Stimulated activated CD4-positive, alpha-beta T cell treated with anti-CD3 and anti-CD28 coated beads, Interleukin-12 subunit alpha, Interleukin-12 subunit beta, amount 100 ng/mL, for 24 hours (primary cell): Measurements from ENCODE around the gene KCNJ6.
"Not testable (repeated sequence)": the region's sequence is repeated elsewhere in the genome, so short reads cannot be mapped to it uniquely, and the experiment has no call there.

Experiments used
- DNase-seq, 2 experiments: peaks; one replicate each; pipeline ENCODE4 v3.0.0-alpha.2; 2020; ENCODE audit warnings: low read depth in 2 of 2

Gene KCNJ6

DNA sequence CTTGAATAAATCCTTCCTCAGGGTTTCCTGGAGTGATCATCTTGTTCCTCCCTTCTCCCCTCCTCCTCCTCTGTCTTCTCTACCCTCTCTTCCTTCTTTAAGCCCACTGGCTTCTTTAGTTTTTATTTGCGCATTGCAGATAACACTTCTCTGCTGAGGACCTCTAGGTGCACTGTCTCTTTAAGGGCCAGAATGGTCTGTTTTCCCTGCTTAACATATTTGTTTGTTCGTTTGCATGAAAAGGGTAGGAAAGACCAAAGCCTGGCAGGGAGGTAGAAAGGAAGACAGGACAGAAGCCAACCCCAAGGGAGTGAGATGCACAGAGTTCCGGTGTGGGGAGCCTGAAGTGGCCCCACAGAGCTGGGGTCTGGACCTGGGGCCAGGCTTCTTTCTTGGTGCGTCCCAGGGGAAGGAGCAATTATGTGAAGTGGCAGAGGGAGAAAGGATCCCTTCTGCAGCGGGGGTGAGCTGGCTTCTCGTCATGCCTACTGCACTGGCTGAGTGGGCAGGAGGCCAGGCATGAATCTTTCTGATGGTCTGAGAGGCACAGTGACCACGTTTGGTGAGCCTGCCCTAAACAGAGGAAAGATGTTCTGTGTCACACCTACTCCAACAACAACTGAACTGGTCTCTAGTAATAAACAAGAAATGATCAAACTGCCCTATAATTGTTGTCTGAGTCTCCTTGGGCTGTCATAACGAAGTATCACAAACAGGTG lies 232.7 kb downstream of the KCNJ6 start:
- DNase-seq, result no peak

DNA sequence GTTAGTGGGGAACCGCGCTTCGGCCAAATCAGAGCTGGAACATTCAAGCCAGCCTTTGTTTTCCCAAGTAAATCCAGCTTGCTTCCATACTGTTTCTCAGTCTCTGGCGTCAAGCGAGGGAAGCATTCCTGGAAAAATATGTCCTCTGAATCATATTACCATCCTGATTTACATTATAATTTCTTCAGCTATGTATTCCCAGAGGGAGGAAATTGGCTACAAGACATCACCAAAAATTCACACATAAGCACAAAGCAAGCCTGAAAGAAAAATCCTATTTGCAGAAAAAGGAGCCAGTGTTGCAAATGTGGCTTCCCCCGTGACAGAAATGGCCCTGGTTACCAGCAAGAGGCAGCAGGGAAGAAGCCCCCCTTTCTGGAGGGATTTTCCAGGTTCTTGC lies 233.3 kb downstream of the KCNJ6 start:
- DNase-seq, result no peak

DNA sequence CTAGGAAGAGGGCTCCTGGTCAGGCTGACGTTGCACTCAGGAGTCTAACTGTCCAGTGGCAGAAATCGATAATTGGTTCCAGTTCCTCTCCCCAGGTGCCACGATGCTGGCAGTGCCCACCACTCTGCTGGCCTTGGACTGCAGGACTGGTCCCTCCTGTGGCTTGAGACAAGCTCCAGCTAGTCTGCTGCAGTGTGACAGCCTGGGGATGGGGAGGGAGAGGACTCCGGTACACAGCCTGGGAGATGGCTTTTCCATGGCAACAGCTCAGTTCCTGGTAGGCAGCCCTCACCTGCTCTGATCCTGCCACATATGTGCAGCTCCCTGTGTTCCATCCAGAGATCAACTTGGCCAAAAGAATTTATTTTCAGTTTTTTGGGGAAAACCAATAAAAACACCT lies 239.3 kb downstream of the KCNJ6 start:
- no peak for DNase-seq

DNA sequence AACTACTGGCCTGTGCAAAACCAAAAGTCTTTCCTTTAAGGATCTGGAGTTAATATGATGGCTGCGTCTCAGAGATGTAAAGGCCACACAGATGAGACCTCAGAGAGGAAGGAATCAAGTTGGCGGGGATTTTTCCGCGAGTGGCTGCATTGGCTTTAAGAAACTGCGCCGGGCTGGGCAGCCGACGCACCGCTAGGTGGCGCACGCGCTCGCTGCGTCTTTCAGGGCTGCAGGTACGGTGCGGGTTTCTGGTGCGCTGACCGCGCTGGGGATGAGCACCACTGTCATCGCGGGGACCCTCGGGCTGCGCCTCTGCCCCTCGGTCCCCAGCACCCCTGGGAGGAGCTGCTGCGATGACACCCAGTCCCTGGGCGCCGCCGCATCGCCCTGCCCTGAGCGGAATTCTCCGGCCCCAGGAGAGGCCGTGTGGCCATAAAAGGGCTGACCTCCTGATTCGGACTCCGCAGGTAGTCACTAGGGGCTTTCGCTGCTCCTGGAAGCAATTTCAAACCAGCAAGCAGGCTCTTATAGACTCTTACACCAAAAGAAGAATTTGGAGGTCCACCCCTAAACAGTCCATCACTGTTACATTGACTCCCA lies 241.0 kb downstream of the KCNJ6 start:
- DNase-seq, result peak; percentile 31 to 49

DNA sequence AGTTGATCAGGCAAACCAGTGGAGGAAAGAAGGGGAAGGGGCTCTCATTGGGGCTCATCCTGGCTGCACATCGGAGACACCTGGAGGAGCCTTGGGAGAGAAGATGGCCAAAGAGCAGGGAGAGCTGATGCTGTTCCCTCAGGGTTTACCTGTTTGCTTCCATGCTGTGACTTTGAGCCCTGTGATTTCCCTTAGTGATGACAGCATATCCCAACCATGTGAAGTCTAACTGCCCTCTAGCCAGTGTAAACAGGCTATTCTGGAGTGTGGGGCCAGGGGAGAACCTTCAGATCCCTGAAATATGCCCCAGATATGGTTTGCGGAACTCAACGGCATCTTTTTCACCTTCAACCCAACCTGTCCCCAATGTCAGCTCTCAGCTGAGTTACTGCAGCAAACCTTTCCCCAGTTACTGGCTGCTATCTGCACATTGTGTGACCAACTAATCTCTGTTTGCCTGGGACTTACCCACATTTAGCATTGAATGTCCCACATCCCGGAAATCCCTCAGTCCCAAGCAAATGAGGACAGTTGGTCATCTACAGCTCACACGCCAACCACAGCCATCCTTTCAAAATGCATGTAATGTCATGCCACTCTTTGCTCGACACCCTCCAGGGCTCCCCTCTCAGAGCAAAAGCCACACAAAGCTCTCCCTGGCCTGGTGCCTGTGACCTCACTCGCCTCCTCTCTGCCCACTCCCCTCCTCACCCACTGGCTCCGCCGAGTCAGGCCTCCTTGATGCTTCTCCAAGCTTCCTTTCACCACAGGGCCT lies 242.3 kb downstream of the KCNJ6 start:
- DNase-seq, result no peak

DNA sequence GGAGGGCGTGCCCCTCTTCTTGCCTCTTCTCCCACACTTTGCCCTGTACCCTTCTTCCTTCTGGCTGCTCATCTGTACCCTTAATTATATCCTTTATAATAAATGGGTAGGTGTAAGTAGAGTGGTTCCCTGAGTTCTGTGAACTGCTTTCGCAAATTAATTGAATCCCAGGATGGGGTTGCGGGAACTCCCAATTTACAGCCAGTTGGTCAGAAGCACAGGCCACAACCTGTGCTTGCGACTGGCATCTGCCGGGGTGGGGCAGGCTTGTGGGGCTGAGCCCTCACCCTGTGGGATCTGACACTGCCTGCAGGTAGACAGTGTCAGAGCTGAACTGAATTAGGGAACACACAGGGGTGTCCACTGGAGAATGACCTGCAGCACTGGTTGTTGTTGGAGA lies 244.9 kb downstream of the KCNJ6 start:
- DNase-seq, result no peak

DNA sequence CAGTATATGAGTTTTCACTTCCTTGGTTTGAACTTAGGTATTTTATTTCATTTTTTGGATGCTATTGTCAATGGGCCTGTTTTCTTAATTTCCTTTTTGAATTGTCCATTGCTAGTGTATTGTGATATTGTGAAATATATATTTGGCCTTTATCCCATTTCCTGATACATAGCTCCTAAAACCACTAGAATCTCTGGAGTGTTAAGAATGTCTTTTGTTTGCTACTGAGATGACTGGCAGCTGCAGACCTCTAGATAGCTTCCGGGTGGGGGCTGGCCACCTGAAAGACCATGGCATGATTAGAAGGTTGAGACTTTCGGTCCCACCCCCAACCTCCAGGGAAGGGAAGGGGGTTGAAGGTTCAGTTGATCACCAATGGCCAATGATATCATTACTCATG lies 245.4 kb downstream of the KCNJ6 start:
- DNase-seq, result no peak

DNA sequence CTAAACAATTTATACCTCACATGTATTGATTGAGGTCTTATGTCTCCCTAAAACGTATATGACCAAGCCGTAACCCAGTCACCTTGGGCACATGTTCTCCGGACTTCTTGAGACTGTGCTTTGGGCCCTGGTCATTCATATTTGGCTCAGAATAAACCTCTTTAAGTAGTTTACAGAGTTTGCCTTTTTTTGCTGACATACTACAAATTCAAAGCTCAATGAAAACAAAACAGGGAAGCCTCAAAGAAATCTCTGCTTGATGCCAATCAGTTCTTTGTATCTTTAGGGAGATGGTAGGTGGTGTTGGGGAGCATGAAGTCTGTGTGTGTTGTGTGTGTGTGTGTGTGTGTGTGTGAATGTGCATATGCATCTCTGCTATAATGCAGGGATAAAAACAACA lies 247.0 kb downstream of the KCNJ6 start:
- DNase-seq, result no peak

DNA sequence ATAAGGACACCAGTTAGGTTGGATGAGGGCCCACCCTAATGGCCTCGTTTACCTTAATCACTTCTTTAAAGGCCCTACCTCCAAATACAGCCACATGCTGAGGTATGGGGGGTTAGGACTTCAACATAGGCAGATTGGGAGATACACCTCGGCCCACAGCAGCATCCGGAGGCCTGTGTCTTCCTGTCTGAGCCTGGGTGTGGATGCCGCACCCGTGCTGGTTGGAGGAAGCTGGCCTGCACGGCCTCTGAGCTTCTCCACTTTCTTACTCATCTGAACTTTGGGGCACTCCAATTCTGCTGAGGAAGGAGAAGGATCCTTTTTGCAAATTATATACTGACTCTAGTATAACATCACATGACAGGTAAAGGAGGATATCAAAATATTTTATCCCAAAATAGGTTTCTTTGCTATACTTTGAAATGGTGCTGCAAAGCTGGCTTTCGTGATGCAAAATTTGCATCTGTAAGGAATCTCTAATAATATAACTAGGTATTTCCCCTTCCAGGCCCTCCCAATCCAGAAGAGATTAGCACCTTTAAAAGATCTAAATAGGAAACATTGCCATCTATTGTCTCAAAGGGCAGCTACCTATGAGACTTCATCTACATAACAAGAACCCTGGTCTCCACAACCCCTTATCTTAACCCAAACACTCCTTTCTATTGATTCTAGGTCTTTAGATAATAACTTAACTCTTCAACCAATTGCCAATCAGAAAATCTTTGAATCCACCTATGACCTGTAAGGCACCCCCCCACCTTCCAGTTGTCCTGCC lies 247.6 kb downstream of the KCNJ6 start:
- DNase-seq, result no peak

DNA sequence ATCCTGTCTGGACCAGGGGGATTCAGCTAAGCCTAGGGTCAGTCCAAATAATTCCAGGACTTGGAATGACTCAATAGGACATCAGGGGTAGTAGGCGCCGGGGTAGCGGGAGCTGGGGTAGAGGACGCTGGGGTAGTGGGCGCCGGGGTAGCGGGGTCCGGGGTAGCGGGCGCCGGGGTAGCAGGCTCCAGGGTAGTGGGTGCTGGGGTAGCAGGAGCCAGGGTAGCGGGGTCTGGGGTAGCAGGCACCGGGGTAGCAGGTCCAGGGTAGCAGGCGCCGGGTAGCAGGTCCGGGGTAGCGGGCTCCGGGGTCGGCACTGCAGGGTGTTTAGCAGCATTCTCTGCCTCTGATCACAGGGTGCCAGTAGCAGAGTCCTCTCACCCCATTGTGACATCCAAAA lies 248.9 kb downstream of the KCNJ6 start:
- no peak for DNase-seq

DNA sequence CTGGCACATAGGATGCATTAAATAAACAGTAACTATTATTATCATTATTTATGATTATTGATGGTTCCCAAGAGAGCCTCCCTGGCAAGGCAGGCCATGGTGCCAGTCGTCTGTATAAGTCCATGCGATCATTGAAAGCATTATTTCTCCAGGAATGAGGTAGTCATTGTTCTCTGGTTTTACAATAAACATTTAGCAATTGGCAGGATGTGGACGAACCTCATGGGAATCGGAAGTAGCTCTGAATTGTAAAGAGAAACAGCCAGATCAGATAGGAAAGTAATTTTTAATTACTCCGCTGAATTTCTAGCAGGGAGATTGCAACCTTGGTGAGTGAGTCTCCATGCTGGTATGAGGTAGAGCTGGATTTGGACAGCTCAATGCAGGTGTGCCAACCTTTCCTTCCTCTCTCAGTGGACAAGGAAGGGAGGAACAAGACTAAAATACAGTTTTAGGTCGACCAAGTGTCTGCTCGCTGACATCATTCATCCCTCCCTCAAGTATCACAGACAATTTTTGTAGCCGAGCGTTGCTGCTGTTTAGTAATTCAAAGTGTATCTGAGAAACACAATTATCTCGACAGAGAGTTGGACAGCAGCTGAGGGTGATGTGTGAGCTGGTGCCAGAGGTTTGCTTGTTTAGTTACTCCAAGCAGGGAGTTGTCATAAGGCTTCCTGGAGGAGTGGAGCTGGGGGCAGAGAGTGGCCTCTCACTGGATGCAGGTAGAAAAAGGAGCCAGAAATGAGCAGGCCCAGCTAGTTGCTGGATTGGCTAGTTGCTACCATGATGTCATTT lies 250.8 kb downstream of the KCNJ6 start:
- no peak for DNase-seq

DNA sequence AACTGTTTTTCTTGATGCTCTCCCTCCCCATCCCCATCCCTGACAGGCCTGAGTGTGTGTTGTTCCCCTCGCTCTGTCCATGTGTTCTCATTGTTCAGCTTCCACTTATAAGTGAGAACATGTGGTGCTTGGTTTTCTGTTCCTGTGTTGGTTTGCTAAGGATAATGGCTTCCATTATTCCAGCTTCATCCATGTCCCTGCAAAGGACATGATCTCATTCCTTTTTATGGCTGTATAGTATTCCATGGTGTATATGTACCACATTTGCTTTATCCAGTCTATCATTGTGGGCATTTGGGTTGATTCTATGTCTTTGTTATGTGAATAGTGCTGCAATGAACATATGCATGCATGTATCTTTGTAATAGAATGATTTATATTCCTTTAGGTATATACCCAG lies 254.0 kb downstream of the KCNJ6 start:
- DNase-seq, result not testable (repeated sequence)

DNA sequence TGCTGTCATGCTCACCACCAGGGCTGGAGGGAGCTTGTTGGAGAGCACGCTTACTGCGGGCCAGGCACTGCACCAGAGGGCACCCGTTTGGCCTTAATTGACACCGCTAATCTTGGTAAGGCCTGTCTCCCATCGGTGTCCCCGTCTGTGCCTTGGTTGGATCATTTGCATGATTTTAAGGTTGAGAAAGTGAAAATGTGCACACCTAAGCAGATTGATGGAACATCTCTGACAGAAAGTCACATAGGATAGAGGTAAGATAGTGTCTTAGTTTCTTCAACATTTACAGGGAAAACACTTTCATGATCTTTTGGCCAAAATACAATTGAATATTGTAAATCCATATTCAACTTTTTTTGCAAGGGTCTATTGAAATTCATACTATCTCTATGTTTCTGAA lies 255.5 kb downstream of the KCNJ6 start:
- DNase-seq, result no peak

DNA sequence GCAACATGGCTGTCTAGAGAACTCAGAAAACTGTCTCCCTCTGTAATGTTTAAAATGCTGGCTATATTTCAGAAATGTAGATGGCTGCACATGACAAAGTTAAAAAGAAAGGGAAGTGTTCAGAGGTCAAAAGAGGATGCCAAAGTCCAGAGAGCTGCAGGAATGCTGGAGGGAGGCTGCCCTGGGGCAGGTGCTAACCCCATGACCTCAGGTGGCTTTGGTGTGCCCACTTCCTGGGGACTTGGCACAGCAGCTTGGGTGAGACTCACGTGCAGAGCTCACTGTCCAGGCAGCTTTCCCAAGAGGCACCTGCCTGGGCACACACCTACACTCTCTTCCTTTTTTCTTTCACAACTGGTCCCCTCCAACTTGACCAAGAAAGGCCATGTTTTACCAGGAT lies 256.4 kb downstream of the KCNJ6 start:
- DNase-seq, result no peak

DNA sequence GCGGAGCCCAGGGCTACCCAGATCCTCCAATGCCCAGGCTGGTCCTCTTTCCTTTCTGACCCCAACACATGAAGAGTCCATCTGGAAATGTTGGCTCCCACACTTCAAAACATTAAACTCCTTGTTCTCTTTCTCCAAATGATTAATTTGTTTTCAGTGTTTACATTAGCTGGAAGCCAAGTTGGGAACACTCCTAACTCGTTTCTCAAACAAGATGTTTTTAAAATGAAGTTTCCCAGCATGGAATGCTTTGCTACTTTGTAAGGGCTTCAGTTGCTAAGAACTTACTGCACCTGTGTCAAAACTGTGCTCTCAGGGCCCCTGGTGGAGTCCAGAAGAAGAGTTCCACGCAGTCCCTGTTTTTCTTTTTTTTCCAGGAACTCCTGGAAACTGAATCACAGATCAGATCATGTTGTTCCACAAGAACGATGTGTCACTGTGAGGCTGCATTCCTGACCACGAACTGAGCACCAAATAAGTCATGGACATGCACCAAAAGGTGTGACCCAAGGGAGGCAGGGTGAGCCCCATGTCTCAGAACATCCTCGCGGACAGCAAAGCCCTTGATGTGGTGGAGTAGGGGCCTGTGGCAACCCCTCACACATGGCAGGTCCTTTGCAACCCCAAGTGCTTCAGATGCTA lies 257.3 kb downstream of the KCNJ6 start:
- DNase-seq, result no peak

DNA sequence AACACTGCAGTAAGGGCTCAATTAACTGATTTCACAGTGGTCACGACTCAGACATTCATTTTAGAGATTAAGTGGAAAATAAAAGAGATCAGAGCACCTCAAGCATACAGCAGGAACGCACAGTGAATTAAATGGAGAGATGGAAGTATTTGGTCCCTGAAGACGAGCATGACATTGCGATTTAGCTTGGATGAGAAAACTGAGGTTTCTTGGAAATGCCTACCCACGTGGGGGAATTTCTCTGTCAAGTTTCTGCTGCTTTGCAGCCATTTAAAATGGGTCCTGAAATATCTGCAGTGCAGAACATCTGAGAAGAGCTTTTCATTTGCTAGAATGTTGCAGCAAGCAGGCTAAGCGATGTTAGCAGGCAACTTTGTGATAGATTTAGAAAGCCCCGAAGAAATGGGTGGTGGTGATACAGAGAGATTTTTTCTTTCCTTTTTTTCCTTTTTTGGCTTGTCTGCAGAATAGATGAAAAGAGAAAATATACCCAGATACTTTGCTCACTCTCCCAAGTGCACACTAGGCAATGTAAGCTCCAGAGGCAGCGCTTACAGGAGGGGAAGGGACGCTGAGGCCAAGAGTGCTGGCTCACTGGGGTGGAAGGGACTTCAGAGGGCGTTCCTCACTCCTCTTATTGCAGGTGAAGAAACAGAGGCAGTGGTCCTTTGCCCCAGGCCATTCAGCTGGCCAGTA lies 258.0 kb downstream of the KCNJ6 start:
- no peak for DNase-seq

DNA sequence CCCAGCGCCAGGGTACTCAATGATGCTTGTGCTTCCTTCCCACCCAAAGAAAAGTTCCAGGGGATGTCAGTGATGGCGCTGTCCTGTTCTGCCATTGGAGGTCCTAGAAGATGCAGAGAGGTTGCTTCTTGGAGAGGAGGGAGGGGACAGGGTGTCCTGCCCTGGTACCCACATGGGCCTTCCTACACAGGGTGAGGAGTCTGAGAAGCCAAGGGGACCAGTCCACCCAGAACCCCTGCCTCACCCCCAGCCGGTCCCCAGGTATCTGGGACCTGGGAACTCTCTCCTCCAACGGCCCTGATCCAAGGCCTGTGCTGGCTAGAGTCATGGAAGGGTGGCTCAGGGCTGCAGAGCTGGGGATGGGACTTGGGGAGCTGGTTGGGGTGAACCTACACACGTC lies 259.4 kb downstream of the KCNJ6 start:
- DNase-seq, result no peak

DNA sequence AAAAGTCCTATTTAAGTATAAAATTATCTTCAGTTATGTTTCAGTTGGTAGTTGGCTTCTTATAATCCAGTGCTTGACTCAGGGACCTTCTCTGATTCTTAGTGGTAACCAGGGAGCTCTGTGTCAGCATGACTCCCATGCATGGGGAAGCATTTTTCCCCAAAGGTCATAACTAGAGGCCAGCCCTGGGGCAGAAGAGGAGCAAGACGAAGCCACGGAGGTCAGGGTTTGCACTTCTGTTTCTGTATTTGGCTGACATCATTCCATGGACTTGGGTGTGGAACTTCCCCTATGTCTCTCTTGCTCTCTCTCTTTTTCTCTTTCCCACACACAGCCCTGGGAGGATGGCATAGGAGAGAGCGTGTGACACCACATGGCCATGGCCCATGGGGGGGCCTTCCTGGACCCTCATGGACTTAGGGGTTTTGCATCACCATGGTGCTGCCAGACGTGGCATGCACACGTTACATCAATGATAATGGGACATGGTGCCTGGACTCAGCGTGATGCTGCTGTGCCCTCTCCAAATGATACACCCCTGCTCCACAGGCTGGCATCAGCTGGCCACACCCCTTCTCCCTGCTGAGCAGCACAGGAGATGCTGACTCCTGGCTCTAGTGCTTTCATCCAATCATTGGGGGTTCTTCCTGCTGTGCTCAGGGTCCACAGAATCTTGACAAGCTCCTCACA lies 260.5 kb downstream of the KCNJ6 start:
- no peak for DNase-seq

DNA sequence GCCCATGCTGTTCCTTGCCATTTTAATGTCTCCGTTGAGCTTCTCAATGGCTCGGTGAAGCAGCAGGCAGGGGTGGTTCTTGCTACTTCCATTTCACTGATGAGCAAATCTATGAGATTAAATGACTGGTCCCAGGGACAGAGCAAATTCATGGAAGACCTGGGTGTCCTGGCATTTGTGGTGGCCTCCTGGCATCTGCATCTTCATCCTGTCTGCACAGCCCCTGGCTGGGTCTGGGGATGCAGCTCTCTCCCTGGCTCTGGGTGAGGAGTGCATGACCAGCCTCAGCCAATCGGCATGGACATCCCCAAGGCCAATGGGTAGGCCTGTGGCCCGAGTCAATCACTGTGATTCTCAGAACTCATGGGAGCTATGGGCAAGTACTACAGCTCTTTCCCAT lies 261.7 kb downstream of the KCNJ6 start:
- DNase-seq, result no peak

DNA sequence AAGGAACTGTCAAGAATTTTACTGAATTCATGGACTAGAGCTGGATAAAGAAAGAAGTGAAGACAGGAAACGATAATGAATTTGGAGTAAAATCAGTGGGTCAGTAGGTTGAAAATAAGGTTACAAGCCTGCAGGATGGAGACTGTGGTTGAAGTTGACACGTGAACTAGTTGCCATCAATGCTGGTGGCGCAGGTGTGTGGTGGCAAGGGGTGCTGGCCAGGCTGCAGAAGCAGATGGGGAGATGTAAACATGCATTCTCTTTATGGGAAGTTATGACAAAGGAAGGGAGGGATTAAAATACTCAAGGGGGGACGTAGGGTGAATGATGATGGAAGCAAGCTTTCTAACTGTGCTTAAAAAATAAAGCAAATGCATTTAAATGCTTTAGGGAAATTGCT lies 263.1 kb downstream of the KCNJ6 start:
- no peak for DNase-seq
